Kidney epithelial cell (primary cell): Measurements from ENCODE around the gene RRBP1. TPM values are rescaled to one million over a fixed set of nuclear protein-coding genes. Genes with fewer than 3 reads are reported as not detected.

Source experiments
- DNase-seq: peaks from one replicate; pipeline ENCODE4 v3.0.0-alpha.2; 2010; ENCODE audit warnings: low read depth
- H3K27me3 ChIP-seq: 2 replicates; pipeline ENCODE4 v1.6.0; 2011; ENCODE audit warnings: low read length; ENCODE audit not compliant: control insufficient read depth, insufficient read depth
- H3K36me3 ChIP-seq: 2 replicates; pipeline ENCODE4 v1.5.1; 2011; ENCODE audit warnings: low read length; ENCODE audit not compliant: control insufficient read depth, insufficient read depth
- H3K4me3 ChIP-seq: 2 replicates; pipeline ENCODE4 v1.5.1; 2011; ENCODE audit warnings: low read depth, mild to moderate bottlenecking, control low read depth, low read length
- total RNA-seq: library from RNA; depleted of rRNA; stranded (reverse); fragments of >200 nt; gene quantifications from 2 replicates; pipeline ENCODE4 v1.2.3, GENCODE V29; 2015
- TF ChIP-seq, protein P1 (sequence below): IDR thresholded peaks from 2 replicates; pipeline ENCODE4 v1.5.1; 2011; ENCODE audit warnings: mild to moderate bottlenecking, moderate library complexity, low read length, control low read depth, inconsistent platforms; ENCODE audit not compliant: insufficient read depth, poor library complexity, severe bottlenecking

The RRBP1 gene
- total RNA-seq, 1 donor from 2014 or later: 98.4 TPM

DNA sequence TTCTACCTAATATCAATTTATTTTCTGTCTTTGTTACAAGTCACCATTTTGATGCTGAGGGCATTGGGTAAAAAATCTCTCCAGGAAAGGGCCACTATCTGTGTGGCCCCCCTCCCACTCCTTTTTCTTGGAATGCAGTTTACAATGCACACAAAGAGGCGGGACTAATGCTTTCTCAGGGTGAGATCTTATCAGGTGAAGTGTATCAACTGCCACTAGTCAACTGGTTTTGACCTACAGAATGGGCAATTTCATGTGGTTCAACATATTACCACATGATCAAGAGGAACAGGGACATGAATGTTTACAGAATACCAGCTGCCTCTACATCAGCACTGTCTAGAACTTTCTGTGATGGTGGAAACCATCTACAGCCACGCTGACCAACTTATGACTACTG is 3.7 kb downstream of the RRBP1 start:
- TF ChIP-seq, protein P1, sequence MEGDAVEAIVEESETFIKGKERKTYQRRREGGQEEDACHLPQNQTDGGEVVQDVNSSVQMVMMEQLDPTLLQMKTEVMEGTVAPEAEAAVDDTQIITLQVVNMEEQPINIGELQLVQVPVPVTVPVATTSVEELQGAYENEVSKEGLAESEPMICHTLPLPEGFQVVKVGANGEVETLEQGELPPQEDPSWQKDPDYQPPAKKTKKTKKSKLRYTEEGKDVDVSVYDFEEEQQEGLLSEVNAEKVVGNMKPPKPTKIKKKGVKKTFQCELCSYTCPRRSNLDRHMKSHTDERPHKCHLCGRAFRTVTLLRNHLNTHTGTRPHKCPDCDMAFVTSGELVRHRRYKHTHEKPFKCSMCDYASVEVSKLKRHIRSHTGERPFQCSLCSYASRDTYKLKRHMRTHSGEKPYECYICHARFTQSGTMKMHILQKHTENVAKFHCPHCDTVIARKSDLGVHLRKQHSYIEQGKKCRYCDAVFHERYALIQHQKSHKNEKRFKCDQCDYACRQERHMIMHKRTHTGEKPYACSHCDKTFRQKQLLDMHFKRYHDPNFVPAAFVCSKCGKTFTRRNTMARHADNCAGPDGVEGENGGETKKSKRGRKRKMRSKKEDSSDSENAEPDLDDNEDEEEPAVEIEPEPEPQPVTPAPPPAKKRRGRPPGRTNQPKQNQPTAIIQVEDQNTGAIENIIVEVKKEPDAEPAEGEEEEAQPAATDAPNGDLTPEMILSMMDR: no peak
- DNase-seq: no peak
- Histone ChIP-seq H3K4me3 (no peak overlapping the region), H3K27me3 (no peaks in the 10 kb centered on the region), H3K36me3 (peaks cover 2% of the 10 kb centered on the region)

GRCh38 chr20:17676942-17677341 is 5.1 kb downstream of the RRBP1 start:
- no peak for DNase-seq
- TF ChIP-seq, protein P1: no peak
- Histone ChIP-seq H3K36me3 (peaks cover 2% of the 10 kb centered on the region), H3K4me3 (no peak overlapping the region), H3K27me3 (no peaks in the 10 kb centered on the region)

DNA sequence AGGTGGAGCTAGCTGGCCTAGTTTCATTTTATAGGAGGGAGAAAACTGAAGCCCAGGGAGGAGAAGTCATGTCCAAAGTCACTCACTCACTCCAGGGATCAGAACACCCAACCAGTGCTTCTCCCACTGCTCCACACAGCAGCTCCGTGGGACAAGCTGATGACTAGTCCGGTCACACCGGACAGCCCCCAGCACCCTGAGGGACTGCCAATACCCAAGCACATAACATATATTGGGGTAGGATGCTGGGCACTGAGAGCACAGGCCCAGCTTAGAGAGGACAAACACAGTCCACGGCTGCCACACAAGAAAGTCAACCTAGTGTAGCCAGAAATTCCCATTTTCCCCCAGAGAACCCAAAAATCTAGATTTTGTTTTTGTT is 5.7 kb downstream of the RRBP1 start:
- Histone ChIP-seq H3K36me3 (peaks cover 2% of the 10 kb centered on the region), H3K27me3 (no peaks in the 10 kb centered on the region), H3K4me3 (no peak overlapping the region)
- TF ChIP-seq, protein P1: no peak
- DNase-seq: no peak

DNA sequence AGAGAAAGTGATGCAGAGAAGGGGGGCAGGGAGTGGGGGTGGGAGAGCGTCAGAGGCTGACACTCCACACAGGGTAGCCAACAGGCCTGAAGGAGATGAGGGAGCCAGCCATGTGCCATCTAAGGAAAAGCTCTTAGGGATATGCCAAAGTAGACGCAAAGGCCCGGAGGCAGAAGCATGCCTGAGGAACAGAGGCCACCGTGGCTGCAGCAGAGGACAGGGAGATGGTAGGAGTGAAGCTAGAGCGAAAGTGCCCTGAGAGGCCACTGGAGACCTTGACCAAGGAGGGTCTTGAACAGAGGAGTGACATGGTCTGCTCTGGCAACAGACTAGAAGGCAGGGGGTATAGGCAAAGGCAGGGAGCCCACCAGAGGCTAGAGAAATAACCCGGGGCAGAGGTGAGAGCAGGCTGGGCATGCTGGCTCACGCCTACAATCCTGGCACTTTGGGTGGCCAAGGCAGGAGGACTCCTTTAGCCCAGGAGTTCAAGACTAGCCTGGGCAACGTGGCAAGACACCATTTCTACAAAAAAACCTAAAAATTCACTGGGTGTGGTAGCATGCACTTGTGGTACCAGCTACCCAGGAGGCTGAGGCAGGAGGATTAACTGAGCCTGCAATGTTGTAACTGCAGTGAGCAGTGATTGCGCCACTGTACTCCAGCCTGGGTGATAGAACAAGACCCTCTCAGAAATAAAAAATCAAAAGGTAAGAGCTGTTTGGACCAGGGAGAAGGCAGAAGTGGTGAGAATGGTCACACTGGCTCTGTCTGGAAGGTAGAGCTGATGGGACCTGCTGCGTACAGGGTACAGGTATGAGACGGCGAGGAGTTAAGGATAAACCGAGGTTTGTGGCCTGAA is 6.3 kb downstream of the RRBP1 start:
- H3K36me3 ChIP-seq: peaks cover 2% of the 10 kb centered on the region
- TF ChIP-seq, protein P1: no peak
- no peak for DNase-seq
- H3K4me3 ChIP-seq: no peak overlapping the region
- no peaks in the 10 kb centered on the region for H3K27me3 ChIP-seq

DNA sequence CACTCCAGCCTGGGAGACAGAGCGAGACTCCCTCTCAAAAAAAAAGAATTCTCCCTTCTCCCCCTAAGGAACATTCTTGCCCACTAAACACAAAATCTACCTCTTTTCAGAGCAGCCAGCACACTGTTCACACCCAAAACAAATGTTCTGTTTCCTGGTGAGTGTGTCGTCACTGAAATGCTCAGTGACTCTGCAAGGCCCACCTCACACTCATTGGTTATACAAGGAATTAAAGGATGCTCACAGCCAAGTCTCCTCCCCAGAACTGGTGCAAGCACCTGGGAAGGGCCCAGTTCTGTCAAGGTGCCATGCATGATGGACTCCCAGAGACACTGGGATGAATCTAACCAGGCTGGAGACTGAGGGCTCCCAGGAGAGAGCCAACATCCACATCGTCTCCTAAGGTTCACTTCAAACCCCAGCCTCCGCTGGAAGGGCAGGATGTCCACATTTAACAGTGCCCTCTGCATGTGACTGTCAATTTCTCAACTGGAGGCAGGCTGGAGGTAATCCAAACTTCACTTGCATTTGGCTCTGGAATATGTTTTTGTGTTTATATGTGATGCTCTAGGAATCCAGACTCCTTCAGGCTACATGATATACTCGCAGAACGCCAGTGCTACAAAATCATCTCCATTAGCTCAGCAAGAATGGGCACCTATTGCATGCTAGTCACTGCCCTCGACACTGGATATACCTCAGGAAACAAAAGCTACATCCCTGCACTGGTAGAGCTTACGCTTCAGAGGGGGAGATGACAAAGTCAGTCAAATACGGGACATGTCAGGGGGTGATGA is 7.1 kb downstream of the RRBP1 start:
- TF ChIP-seq, protein P1: no peak
- no peak overlapping the region for H3K4me3 ChIP-seq
- no peak for DNase-seq
- peaks cover 2% of the 10 kb centered on the region for H3K36me3 ChIP-seq
- no peaks in the 10 kb centered on the region for H3K27me3 ChIP-seq
